Activated T-helper 1 cell treated with Interleukin-2 at 50 U/mL for 16 hours (primary cell): ENCODE measurements around the gene ADIPOR1.
"Not testable (repeated sequence)": the region's sequence is repeated elsewhere in the genome, so short reads cannot be mapped to it uniquely, and the experiment has no call there.

Experiments
- DNase-seq: peaks from one replicate; pipeline ENCODE4 v3.0.0-alpha.2; 2020; ENCODE audit warnings: low read depth

The ADIPOR1 gene

DNA sequence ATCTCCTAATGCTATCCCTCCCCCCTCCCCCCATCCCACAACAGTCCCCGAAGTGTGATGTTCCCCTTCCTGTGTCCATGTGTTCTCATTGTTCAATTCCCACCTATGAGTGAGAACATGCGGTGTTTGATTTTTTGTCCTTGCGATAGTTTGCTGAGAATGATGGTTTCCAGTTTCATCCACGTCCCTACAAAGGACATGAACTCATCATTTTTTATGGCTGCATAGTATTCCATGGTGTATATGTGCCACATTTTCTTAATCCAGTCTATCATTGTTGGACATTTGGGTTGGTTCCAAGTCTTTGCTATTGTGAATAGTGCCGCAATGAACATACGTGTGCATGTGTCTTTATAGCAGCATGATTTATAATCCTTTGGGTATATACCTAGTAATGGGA is 21.7 kb downstream of the ADIPOR1 start:
- not testable (repeated sequence) for DNase-seq

DNA sequence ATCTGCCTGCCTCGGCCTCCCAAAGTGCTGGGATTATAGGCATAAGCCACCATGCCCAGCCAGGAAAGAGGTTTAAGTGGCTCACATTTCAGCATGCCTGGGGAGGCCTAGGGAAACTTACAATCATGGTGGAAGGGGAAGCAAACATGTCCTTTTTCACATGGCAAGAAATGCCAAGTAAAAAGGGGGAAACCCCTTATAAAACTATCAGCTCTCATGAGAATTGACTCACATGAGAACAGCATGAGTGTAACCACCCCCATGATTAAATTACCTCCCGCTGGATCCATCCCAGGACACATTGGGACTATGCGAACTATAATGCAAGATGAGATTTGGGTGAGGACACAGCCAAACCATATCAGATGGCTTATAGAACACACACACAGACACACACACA is 22.3 kb downstream of the ADIPOR1 start:
- no peak for DNase-seq

DNA sequence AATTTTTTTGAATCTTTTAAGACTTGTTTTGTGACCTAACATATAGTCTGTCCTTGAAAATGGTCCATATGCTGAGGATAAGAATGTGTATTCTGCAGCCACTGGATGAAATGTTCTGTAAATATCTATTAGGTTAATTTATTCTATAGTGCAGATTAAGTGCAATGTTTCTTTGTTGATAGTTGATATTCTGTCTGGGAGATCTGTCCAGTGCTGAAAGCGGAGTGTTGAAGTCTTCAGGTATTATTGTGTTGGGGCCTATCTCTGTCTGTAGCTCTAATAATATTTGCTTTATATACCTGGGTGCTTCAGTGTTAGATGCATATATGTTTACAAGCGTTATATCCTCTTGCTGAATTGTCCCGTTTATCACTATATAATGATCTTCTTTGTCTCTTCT is 23.4 kb downstream of the ADIPOR1 start:
- DNase-seq = no peak

DNA sequence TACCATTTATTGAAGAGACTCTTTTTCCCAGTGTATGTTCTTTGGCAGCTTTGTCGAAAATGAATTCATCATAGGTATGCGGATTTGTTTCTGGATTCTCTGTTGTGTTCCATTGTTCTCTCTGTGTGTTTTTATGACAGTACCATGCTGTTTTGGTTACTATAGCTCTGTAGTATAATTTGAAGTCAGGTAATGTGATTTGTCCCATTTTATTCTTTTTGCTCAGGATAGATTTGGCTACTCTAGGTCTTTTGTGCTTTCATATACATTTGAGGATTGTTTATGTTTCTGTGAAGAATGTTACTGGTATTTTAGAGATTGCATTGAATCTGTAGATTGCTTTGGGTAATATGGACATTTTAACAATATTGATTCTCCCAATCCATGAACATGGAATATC is 25.6 kb downstream of the ADIPOR1 start:
- no peak for DNase-seq

DNA sequence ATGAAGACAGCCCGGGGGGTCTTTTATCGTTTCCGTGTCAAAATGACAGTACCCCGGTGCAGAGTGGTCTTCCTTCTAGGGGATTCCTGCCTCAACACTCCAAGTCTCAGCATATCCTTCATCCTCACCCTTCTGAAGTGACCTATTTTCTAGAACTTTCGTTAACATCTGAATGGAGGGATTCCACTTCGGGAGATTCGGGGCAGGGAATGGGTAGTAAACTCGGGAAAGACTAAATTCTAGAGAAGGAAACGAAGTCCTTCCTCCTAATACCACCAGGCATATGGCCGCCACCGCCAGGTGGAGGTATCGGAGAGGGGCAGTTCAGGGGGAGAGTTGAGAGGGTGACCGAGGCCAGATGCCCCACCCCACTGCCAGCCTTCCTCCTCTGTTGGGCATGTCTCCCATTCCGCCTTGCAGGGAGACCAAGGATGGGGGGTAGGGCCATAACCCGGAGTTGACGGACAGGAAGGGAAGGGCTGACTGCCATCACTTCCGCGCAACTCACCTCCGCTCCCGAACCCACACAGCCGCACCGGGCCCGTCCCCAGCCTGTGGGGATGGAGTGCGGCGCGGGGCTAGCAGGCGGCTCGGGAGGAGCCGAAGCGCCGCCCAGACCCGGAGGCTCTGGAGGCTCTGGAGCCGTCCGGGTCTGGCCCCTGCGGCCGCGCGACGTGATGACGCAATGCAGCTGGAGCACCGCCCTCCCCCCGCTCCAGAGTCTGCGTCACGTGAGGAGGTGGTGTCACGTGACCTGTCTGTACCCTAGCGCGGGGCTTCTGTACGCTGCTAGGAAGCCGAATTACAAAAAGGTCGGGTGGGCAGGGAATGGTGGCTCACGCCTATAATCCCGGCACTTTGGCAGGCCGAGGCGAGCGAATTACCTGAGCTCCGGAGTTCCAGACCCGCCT is 31.3 kb downstream of the ADIPOR1 start, which contains the start of gene KLHL12:
KLHL12 (minus strand) TSS at position 654 of the 911 bp plus-strand sequence. CDS start 2,072 bp downstream, outside the sequence.
- peak; percentile 89 for DNase-seq

DNA sequence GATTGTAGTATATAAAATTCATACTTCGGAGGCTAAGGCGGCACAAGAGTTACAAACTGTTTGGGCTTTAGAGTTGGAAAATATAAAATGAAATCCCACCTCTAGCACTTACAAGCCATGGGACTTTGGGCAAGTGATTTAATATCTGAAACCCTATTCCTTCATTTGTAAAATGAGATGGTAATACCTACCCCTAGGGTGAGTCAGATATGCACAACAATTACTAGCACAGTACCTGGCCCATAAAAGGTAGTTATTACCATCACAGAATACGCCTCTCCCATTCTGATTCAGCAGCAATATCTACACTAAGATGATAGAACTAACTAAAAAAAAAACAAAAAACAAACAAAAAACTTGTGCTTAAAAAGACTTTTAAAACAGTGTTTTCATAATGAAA is 34.6 kb downstream of the ADIPOR1 start:
- no peak for DNase-seq

DNA sequence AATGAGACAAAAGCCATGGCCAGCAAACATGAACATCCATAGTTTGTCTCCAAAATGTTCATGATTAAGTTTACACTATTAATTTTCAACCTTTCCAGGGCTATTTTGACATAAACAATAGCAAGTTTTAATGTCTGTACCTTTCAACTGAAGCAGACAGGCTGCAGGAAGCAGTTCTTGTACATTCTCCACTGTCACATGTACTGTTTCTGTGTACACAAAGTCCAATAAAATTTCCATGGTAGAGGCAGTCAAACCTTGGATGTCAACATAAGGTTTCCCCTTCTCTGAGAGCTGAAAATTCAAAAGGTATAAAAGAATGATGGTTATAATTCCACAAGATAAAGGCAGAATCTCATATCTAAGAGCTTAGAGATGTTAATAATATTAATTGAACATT is 38.5 kb downstream of the ADIPOR1 start:
- DNase-seq = no peak

DNA sequence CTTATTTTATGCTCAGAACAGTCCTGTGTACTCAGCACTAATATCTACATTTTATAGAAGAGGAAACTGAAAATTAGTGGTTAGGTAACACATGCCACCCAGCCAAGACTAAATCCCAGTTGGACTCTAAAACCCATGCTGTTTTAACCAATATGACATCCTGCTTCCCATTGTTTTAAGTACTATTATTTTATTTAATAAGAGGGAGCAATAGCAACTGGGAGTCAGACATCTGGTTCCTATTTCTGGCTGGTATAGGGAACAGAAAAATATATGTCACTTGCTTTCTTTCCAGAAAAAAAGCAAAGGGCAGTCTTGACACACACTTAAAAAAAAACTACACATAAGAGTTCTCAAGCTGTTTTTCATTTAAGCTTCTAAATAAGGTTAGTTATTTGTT is 43.0 kb downstream of the ADIPOR1 start:
- DNase-seq = no peak

DNA sequence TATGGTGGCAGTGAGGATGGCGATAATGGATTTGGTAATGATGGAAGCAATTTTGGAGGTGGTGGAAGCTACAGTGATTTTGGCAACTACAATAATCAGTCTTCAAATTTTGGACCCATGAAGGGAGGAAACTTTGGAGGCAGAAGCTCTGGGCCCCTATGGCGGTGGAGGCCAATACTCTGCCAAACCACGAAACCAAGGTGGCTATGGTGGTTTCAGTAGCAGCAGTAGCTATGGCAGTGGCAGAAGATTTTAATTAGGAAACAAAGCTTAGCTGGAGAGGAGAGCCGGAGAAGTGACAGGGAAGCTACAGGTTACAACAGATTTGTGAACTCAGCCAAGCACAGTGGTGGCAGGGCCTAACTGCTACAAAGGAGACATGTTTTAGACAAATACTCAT is 45.6 kb downstream of the ADIPOR1 start:
- DNase-seq = not testable (repeated sequence)

DNA sequence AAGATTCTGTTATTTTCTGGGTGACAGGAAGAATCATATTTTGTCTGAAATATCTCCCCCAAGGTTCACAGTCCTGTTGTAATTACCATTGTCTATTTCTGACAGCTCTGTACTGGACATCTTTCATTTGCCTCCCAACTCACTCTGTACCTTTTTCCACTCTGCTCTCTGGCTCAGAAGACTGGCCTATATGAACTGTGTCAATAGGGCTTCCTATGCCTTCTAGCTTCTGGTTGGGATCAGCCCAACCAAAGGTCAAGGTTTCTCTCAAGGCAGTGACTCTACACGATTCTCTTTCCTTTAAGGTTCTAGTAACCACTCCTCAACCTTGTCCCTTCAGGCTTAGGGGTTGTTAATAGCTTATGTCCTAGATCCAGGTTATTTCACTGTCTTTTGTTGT is 48.6 kb downstream of the ADIPOR1 start:
- DNase-seq = no peak

DNA sequence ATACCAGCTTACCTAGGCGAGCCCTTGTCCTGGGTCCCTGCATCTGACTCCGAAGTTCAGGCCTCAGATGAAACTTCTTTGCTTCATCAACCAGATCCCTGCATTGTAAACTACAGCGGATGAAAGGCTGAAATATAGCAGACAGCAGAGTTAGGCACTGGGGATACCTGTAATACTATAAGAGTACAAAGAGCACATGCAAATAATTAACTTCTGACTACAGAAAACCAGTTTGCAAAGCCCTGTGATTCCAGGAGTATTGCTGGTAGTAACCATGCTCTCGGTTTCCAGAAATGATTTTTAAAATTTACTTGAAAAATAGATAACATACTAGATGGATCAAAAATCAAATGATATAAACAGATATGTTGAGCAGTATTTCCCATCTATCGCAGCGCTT is 49.1 kb downstream of the ADIPOR1 start:
- DNase-seq = no peak

DNA sequence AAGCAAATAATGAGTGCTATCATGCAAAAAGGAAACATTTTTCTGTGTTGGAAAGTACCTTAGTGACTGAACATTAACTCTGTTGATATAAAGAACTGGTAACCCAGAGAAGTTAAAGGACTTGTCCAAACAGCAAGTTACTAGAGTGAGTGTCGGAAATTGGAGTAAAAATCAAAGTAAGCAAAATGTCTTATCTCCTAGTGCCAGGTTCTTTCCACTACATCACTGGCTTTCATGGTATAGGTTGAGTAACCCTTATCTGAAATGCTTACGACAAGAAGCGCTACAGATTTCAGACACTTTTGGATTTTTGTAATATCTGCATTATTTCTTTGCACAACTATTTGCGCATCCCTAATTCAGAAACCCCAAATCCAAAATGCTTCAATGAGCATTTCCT is 52.8 kb downstream of the ADIPOR1 start:
- no peak for DNase-seq

DNA sequence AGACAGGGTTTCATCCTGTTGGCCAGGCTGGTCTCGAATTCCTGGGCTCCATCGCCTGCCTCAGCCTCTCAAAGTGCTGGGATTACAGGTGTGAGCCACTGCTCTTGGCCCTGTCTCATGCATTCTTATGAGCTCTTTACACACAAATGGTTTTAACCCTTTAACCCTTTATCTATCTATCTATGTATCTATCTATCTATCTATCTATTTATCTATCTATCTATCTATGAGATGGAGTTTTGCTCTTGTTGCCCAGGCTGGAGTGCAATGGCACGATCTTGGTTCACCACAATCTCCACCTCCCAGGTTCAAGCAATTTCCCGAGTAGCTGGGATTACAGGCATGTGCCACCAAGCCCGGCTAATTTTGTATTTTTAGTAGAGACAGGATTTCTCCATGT is 54.3 kb downstream of the ADIPOR1 start:
- DNase-seq = not testable (repeated sequence)

DNA sequence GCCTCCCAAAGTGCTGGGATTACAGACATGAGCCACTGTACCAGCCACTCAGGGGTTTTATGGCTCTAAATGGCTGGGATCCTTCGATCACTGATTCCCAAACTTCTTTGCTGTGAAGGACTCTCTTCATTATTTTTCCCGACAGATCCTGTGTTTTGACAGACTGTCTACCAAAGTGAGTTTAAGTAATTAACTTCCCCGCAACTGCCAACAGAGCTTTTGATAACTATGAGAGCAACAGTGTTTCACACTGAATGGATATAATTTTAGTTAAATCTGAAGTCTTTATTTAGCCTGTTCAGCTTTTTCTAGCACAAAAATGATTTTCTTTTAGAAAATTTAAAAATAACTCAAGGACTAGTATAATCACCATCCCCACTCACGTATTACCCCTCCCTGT is 56.6 kb downstream of the ADIPOR1 start:
- DNase-seq = no peak

DNA sequence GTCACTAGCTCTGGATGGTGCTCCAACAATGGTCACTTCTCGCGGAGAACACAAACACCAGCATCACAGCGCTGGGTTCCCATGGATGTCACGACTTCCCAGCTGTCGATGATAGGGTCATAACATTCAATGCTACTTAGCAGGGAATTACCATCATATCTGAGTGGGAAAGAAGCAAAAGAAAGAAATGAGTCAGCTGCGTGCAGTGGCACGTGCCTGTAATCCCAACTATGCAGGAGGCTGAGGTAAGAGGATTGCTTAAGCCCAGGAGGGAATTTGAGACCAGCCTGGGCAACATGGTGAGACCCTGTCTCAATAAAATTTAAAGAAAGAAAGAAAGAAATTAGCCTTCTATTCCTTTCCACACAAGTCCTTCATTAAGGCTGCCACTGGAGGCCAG is 65.6 kb downstream of the ADIPOR1 start:
- DNase-seq = no peak
